GM20431 (cell line): ENCODE data around the gene DNAJB1.

ENCODE experiments used
- in situ Hi-C: fragments of 300-500 bp; cut with MseI, MboI; formaldehyde crosslinking; loops from one replicate; pipeline ENCODE4 v1.15.0; 2020; ENCODE audit warnings: low sequenced_read_pairs; ENCODE audit not compliant: unreplicated experiment

The DNAJB1 gene

DNA sequence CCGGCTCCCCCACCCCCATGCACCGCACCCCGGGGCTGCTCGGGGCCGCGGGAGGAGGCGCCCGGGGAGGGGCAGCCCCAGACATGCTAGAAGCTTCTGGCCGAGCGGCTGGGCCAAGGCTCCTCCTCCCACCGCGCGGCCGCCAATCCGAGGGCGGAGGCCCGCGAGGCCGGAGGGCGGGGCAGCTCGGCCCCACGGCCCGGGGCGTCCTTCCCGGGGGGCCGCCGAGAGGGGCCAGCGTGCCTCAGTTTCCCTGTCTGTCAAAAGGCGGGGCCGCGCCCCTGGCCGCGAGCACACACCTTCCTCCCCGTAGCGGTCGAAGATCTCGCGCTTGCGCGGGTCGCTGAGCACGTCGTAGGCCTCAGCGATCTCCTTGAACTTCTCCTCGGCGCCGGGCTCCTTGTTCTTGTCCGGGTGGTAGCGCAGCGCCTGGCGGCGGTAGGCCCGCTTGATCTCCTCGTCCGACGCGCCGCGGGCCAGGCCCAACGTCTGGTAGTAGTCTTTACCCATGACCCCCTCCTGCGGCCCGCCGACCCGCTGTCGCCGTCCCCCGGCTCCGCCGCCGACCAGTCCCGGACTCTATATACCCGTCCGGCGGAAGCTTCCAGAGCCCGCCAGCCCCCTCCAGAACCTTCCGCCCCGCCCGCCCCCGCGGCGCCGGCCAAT is at the start of gene DNAJB1:
Gene DNAJB1, minus strand, starts transcription at position 558 of the 666 bp plus-strand sequence. Its CDS starts 48 bp downstream, at position 510.
- in situ Hi-C loops, result no loop called here

GRCh38 chr19:14567079-14567478 is 48.9 kb upstream of the DNAJB1 start:
- in situ Hi-C loops, result loop anchor here (25.0 kb wide), 1 partner anchor 295 kb away; no protein-coding TSS in a partner anchor

GRCh38 chr19:14566712-14567077 is 48.5 kb upstream of the DNAJB1 start:
- in situ Hi-C loops, result loop anchor here (25.0 kb wide), 1 partner anchor 296 kb away; no protein-coding TSS in a partner anchor

GRCh38 chr19:14565765-14566711 is 47.8 kb upstream of the DNAJB1 start:
- in situ Hi-C loops, result loop anchor here (25.0 kb wide), 1 partner anchor 296 kb away; no protein-coding TSS in a partner anchor

DNA sequence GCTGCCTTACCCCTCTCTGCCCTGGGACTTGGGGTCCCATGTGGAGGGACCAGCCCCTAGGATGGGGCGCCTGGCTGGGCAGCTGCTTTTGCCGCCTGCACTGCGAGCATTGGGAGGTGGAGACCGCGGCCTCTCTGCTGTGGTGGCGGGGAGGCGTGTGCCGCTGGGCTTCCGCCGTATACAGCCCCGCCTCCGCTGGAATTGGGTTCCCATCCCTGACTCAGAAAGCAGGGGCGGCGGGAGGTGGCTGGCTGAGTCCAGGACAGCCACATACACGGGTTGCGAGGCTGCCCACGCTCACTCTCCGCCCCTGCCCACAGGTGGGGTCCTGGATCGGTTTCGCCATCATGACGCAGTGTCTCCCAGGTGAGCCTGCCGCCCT is 47.1 kb upstream of the DNAJB1 start:
- in situ Hi-C loops, result loop anchor here (25.0 kb wide), 1 partner anchor 297 kb away; no protein-coding TSS in a partner anchor

GRCh38 chr19:14564652-14565297 is 46.6 kb upstream of the DNAJB1 start:
- in situ Hi-C loops, result loop anchor here (25.0 kb wide), 1 partner anchor 298 kb away; no protein-coding TSS in a partner anchor

DNA sequence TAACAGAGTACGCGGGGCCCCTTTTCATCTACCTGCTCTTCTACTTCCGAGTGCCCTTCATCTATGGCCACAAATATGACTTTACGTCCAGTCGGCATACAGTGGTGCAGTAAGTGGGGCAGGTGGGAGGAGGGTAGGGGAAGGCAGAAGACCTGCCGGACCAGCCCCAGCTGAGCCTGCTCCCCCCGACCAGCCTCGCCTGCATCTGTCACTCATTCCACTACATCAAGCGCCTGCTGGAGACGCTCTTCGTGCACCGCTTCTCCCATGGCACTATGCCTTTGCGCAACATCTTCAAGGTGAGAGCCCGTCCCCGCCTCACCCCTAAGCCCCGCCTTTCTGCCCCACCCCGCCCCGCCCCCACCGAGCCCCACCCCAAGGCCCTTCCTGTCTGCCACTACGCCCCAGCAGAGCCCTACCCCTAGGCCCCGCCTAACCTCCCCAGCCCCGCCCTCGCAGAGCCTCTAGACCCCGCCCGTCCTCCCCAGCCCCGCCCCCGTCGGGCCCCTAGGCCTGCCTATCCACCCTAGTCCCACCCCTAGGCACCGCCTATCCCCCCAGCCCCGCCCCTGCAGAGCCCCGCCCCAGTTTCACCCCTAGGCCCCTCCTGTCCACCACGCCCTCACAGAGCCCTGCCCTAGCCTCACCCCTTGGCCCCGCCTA is 45.9 kb upstream of the DNAJB1 start:
- in situ Hi-C loops, result loop anchor here (25.0 kb wide), 1 partner anchor 298 kb away; no protein-coding TSS in a partner anchor

DNA sequence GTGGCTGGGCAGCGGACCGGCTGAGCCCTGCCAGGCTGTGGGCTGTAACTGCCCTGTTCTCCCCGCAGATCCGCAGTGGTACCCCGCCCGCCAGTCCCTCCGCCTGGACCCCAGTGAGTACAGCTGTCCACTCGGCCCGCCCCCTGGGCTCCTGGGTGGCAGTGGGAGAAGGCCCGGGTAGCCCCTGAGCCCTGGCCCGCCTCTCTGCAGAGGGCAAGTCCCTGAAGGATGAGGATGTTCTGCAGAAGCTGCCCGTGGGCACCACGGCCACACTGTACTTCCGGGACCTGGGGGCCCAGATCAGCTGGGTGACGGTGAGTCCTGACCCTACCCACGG is 45.4 kb upstream of the DNAJB1 start:
- in situ Hi-C loops, result loop anchor here (25.0 kb wide), 1 partner anchor 299 kb away; no protein-coding TSS in a partner anchor

DNA sequence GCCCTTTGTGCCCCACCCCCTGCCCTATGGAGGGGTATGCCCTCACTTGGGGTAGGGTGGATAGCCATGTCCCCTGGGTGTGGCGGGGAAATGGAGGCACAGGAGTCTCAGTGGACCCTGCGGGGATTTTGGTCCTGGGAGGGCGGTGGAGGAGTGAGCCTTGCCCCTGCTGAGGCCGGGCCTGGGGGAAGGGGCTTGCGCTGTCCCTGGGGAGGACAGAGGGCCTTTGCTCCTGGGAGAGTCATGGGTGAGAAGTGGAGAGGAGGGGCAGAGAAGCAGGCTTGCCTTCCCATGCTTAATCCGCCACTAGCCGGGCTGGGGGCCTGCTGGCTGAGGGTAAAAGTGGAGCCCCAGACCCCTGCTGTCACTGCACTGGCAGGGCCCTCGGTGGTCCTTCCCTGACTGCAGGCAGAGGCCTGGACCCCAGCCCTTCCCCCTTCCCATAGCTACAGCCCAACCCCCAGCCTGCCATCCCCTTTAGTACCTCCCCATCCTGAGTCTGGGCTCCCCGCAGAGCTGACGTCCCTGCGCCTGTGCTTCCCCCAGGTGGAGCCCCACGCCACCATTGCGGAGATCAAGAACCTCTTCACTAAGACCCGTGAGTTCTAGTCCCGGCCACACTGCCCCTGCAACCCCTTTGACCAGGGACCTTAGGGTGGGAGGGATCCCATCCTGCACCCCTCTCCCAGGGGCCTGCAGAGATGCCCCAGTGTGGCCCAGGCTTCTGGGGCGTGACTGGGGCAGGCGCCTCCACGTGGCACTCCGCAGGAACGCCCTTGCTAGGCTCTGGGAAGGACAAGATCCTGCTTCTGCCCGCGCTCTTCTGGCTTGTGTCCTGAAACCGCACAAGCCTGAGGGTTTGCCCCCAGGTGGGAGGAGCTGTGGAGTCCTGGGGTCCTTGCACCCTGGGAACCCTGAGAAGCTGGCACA is 44.7 kb upstream of the DNAJB1 start:
- in situ Hi-C loops, result loop anchor here (25.0 kb wide), 1 partner anchor 299 kb away; no protein-coding TSS in a partner anchor

DNA sequence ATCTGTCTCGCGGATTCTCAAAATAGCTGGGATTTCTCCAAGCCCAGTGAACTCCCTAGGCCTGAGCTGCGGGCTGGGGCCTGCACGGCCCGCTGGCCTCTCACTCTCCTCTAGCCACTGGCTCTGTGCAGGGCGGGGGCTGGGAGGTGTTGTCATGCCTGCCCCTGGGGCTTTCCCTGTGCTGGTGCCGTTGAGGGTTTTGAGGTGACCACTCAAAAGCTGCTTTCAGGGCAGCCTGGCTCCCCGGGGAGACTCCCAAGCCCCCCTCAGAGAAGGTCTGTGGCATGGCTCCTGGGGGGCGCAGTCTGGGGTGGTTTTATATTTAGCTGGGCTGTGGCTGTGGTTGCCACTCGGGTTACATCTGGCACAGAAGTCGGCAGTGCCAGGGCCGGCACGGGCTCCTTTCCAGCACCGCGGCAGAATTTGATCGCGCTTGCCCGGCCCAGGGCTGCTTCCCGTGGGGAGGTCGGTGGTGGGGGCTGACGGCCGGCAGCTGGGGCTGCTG is 43.7 kb upstream of the DNAJB1 start:
- in situ Hi-C loops, result loop anchor here (25.0 kb wide), 1 partner anchor 300 kb away; no protein-coding TSS in a partner anchor

DNA sequence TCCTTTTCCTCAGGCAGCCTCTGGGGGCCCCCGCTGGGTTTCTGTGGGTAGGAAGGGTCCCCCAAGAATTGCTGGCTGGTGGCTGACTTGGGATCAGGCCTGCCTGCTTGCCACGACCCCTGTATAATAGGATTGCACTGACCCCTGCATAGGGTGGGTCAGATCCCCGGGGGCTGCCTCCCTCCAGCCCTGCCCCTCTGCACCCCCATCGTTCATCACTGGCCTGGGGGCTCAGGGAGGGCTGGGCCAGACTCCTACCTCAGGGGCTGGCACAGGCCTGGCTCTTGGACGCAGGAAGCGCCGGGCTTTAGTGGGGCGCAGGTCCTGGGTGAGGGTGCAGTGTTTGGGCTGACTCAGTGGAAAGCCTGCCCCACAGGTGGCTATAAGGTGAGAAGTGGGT is 43.1 kb upstream of the DNAJB1 start:
- in situ Hi-C loops, result loop anchor here (25.0 kb wide), 1 partner anchor 301 kb away; no protein-coding TSS in a partner anchor

GRCh38 chr19:14560776-14561108 is 42.5 kb upstream of the DNAJB1 start:
- in situ Hi-C loops, result loop anchor here (25.0 kb wide), 1 partner anchor 302 kb away; no protein-coding TSS in a partner anchor

DNA sequence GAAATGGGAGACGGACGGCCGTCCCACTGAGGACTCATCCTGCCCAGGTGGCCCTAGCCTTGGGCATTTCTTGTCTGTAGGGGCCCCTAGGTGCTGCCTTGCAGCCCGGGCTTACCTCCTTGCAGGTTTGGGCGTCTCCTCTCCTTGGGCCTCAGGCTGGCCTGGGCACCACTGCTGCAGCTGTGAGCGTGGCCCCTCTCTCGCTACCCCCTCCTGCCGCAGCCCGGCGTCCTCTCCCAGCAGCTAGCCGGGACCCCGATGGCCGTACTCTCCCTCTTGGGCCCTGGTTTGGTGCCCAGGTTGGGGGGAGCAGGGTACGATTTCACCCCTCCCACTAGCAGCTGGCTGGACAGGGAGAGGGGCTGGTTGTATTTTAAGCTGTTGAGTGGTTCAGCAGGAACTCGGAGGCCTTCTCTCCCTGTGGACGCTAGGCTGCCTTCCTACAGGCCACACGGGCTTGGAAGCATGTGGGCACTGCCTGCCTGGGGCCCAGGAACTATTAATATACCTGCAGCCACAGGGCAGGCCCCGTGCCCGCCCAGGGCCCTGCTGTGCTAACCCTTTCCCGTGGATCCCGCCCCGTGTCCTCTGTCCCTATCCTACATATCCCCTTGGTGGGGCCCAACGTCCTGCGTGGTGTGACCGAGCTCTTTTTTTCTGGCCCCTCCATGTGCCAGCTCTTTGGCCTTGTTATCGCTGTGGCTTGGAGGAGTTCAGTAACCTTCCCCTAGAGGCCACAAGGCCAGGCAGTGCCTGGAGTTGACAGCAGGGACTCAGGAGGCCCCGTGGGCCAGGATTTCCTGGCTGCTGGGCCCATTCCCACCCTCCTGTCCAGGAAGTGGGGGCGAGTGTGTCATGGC is 41.9 kb upstream of the DNAJB1 start:
- in situ Hi-C loops, result loop anchor here (25.0 kb wide), 1 partner anchor 302 kb away; no protein-coding TSS in a partner anchor

DNA sequence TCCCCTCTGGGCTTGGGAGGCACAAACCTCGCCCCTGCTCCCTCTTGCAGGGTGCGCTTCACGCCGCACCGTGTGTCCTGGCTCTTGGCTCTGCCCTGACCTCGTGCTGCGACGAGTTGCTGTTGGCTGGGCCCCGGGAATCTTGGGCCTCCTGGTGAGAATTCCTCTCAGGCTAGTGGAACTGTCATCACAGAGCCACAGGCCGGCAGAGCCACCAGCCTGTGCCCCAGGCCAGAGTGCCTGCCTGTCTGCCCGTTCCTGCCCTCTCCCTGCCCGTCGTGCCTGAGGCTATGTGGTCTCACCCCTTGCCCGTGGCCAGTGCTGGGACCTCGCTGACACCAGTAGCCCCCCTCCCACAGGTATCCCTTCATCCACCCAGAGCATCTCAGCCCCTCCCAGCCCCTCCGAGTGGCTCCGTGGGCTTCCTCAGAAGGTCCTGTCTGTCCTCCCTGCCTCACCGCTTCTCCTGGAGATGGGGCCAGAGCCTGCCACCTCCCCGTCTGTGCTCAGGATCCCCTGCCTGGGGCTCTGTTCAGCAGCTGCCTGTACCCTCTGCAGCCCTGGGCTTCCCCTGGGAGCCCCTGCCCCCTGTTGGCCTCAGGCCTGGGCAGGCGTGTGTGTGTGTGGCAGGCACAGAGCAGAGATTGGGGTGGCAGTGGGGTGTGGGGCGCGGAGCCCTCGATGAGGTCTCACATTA is 40.3 kb upstream of the DNAJB1 start:
- in situ Hi-C loops, result loop anchor here (25.0 kb wide), 1 partner anchor 304 kb away; no protein-coding TSS in a partner anchor

- in situ Hi-C loops, result loop anchor here (25.0 kb wide), 1 partner anchor 306 kb away; no protein-coding TSS in a partner anchor
Measured at GRCh38 chr19:14556662-14557188, 38.5 kb upstream of the DNAJB1 start.

- in situ Hi-C loops, result loop anchor here (25.0 kb wide), 1 partner anchor 306 kb away; no protein-coding TSS in a partner anchor
Measured at GRCh38 chr19:14555918-14556661, 37.9 kb upstream of the DNAJB1 start.
